ENCODE data around the gene NPIPB2.
"Not testable (repeated sequence)": the region's sequence is repeated elsewhere in the genome, so short reads cannot be mapped to it uniquely, and the experiment has no call there.

NPIPB2 gene

DNA sequence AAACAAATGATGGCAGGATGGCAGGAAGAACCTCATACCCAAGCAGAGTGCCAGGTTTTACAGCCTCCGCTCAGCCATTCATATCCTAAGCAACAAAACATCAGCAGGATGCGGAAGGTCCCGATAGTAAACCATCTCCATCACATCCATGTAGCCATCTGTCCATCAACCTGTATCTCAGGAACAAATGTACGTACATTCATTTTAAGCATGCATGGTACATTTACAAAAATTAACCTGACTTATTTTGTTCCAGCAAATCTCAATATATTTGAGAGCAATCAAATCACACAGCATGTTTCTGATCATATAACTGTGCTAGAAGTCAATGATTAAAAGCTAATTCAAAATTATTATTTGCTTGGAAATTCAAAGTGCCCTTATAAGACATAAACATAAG is at the start of gene NPIPB2:
NPIPB2 (minus strand) TSS at position 101 of the 400 bp plus-strand sequence; CDS start at position 101, 0 bp downstream.
- DNase-seq: not testable (repeated sequence)

- no peak for DNase-seq
These were observed 49.0 kb upstream of the NPIPB2 start for GRCh38 chr16:11990702-11991390.

DNA sequence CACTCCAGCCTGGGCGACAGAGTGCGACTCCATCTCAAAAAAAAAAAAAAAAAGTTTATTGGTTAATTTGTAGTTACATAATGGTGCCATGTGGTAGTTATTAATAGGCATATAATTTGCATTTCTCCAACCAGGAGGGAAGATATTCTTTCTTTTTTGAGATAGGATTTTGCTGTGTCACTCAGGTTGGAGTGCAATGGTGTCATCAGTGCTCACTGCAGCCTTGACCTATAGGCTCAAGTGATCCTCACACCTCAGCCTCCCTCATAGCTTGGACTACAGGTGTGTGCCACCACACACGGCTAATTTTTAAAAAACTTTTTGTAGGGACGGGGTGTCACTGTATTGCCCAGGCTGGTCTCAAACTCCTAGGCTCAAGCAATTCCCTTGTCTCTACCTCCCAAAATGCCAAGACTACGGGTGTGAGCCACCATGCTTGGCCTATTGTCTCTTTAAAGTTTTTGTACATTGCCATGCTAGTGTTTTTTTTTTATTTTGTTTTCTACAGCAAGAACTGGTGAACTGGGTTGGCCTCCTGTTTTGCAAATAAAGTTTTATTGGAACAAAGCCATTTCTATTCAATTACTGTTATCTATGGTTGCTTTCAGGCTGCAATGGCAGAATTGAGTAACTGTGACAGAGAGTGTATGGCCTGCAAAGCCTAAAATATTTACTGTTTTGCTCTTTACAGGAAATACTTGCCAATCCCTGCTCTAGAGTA is 46.6 kb upstream of the NPIPB2 start:
- DNase-seq: no peak

DNA sequence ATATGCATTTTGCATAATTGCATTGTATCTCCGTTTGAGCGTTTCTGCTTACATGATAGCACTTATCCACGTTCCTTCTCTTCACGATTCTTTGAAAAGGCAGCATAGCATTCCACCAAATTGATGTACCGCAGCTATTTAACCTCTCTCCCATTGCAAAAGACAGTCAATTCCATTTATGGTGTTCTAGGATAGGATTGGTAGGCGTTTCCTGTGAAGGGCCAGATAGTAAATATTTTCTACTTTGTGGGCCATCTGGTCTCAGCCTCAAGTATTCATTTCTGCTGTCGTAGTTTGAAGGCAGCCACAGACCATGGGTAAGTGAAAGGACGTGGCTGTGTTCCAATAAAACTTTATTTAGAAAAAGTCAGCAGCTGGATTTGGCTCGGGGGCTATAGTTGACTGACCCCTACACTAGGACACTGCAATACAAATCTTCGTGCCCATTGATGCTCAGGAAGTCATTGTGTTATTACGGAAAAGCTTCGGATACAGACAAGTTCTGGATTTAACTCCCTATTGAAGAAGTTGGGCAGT is 44.7 kb upstream of the NPIPB2 start:
- no peak for DNase-seq

DNA sequence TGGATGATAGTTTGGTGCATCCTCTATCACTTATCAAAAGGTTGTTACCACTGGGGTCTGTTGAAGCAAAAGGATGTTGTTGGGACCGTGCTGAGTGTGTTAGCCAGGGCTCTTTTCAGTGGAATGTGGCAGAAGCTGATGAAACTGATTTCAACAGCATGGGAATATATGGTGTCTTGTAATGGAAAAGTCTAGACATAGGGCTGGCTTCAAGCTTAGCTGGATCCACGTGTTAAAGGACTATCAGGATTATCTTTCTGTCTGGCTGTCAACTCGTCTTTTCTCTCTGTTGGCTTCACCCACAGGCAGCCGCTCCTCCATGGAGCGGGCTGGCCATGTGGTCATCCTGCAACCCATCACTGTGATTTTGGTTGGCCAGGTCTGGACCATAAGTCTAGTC is 43.4 kb upstream of the NPIPB2 start:
- no peak for DNase-seq

DNA sequence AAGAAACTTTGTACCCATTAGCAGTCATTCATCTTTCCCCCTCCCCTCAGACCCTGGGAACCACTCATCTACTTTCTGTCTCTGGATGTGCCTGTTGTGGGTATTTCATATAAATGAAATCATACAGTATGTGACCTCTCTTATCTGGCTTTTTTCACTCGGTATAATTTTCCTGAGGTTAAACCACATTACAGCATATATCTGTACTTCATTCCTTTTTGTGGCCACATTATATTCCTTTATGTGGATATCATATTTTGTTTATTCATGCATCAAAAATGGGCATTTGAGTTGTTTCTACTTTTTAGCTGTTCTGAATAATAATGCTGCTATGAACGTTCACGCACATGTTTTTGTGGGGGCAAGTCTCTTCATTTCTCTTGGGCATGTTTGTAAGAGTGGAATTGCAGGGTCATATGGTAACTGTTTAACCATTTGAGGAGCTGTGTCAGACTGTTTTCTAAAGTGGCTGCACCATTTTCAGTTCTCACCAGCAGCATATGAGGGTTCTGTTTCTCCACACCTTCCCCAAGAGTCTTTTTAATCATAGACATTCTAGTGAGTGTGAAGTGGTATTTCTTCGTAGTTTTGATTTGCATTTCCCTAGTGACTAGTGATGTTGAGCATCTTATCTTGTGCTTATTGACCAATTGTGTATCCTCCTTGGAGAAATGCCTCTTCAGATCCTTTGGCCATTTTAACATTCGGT is 38.4 kb upstream of the NPIPB2 start:
- DNase-seq: no peak

GRCh38 chr16:11979013-11979672 is 37.3 kb upstream of the NPIPB2 start:
- DNase-seq: no peak

DNA sequence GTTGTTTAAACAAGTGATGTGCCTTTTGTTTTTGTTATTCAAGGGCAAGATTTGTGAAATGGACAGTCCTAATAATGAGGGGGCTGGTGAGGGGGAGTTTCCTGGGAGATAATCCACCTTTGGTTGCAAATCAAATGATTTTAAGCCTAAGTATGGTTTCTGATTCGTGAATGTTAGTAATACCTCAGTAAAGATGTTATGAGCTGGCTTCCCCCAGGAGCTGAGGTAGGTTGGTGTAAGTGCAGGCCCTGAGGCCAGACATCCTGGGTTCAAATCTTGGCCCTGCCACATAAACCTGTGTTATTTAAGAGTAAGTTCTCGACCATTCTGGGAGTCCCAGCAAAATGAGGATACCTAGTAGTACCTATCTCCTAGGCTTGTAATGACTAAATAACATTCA is 36.2 kb upstream of the NPIPB2 start:
- DNase-seq: no peak

GRCh38 chr16:11977376-11978041 is 35.7 kb upstream of the NPIPB2 start:
- no peak for DNase-seq

- peak; percentile 35 for DNase-seq
These were observed 35.1 kb upstream of the NPIPB2 start for GRCh38 chr16:11976850-11977375.

- DNase-seq: no peak
These were observed 31.2 kb upstream of the NPIPB2 start for GRCh38 chr16:11973070-11973469.

DNA sequence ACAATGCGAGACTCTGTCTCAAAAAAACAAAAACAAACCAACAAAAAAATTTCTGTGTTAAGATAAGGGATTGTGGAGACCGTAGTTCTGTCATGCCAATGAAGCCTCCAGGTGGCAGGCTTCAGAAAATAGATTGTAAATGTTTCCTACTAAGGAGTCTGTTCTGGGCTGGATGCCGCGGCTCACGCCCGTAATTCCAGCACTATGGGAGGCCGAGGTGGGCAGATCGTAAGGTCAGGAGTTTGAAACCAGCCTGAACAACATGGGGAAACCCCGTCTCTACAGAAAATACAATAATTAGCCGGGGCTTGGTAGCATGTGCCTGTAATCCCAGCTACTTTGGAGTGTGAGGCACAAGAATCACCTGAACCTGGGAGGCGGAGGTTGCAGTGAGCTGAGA is 30.3 kb upstream of the NPIPB2 start:
- no peak for DNase-seq

GRCh38 chr16:11970292-11970691 is 28.4 kb upstream of the NPIPB2 start:
- DNase-seq: not testable (repeated sequence)

DNA sequence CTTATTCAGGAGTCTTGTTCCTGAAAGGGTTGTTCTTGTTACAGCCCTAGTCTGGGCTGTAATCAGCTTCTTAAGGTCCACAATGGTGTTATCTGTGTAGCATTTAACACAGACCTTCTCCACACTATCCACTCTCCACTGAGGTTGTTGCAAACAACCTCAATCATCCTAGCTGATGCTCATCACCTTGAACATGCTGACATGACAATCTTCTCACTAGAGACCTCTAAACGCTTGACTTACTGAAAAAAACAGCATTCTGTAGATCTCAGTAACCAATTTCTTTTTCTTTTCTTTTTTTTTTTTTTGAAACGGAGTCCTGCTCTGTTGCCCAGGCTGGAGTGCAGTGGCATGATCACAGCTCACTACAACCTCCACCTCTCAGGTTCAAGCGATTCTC is 26.7 kb upstream of the NPIPB2 start:
- no peak for DNase-seq

GRCh38 chr16:11967195-11967911 is 25.5 kb upstream of the NPIPB2 start:
- no peak for DNase-seq

DNA sequence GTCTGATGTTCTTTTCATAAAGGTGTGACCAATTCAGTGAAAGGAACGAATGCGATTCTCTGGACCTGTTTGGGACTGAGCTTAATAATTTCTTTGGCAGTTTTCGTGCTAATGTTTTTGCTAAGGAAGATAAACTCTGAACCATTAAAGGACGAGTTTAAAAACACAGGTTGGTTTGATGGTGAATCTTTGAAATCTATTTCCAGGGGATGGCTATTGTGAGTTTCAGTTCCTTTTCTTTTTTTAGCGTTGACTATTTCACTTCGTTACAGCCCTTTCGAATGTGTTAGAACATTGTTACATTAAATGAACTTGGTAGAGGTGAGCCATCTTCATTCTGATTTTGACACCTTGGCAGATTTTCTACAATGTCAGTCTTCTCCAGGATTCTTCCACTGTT is 24.3 kb upstream of the NPIPB2 start:
- no peak for DNase-seq

GRCh38 chr16:11964761-11965551 is 23.1 kb upstream of the NPIPB2 start, which contains the start of gene TNFRSF17:
Gene TNFRSF17 (plus strand): TSS chr16:11965210. CDS start chr16:11965325, 115 bp downstream.
- no peak for DNase-seq

GRCh38 chr16:11963706-11964105 is 21.9 kb upstream of the NPIPB2 start:
- no peak for DNase-seq

GRCh38 chr16:11962978-11963377 is 21.1 kb upstream of the NPIPB2 start:
- DNase-seq: not testable (repeated sequence)

DNA sequence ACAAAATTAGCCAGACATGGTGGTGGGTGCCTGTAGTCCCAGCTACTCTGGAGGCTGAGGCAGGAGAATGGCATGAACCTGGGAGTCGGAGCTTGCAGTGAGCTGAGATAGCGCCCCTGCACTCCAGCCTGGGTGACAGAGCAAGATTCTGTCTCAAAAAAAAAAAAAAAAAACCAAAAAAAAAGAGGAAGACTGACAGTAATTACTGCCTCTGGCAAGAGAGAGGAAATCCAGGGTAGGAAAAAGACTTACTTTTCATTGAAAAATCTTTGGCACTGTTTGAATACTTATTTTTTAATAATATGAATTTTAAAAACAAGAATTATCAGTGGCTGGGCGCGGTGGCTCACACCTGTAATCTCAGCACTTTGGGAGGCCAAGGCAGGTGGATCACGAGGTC is 20.6 kb upstream of the NPIPB2 start:
- not testable (repeated sequence) for DNase-seq

Data from left hindlimb (tissue), 1 donor.